GM12872 (cell line): ENCODE measurements around the gene TUBB6.

ENCODE experiments used
- CTCF ChIP-seq: IDR thresholded peaks from 3 replicates; pipeline ENCODE4 v1.5.1; 2011; ENCODE audit warnings: low read depth, mild to moderate bottlenecking, low read length, moderate library complexity; ENCODE audit not compliant: insufficient read depth

TUBB6 gene

GRCh38 chr18:12346240-12346565 is 38.2 kb downstream of the TUBB6 start:
- no peak for TF ChIP-seq CTCF

GRCh38 chr18:12347895-12348294 is 39.9 kb downstream of the TUBB6 start:
- no peak for TF ChIP-seq CTCF

GRCh38 chr18:12352188-12352587 is 44.1 kb downstream of the TUBB6 start:
- no peak for TF ChIP-seq CTCF

GRCh38 chr18:12359515-12359927 is 51.5 kb downstream of the TUBB6 start:
- no peak for TF ChIP-seq CTCF

GRCh38 chr18:12361770-12362378 is 53.8 kb downstream of the TUBB6 start:
- no peak for TF ChIP-seq CTCF

GRCh38 chr18:12362473-12363174 is 54.6 kb downstream of the TUBB6 start:
- TF ChIP-seq CTCF: no peak

- no peak for TF ChIP-seq CTCF
Observed at GRCh38 chr18:12366379-12366778, 58.3 kb downstream of the TUBB6 start.
